H1 (cell line): Measurements from ENCODE around the gene NR3C2. TPM values are rescaled to one million over a fixed set of nuclear protein-coding genes. Genes with fewer than 3 reads are reported as not detected.

Source experiments
- CTCF ChIA-PET: fragments of 300-600 bp; sonication (Branson Sonifier 250); formaldehyde crosslinking; loops from one replicate; lab custom pipeline; 2021; ENCODE audit not compliant: partially characterized antibody; lab: Charles Lee
- POLR2A ChIA-PET: fragments of 300-600 bp; sonication (Branson Sonifier 250); formaldehyde crosslinking; loops from one replicate; lab custom pipeline; 2021; ENCODE audit warnings: inconsistent platforms; ENCODE audit not compliant: partially characterized antibody; lab: Charles Lee
- DNase-seq, 2 experiments: peaks; one replicate each; pipeline versions ENCODE4 v3.0.0 to v3.0.0-alpha.2; 2010 to 2022; ENCODE audit warnings: low spot score in 2 of 2, low read depth in 1 of 2, mixed read lengths in 1 of 2
- FAIRE-seq: peaks from 2 replicates; lab custom pipeline; 2011; peaks lifted over from hg19 to GRCh38; lab: Jason Lieb, UNC
- H2AFZ ChIP-seq: 2 replicates; pipeline ENCODE4 v1.8.1; 2012; ENCODE audit warnings: low read length, inconsistent platforms
- H2AK5ac ChIP-seq: 2 replicates; pipeline ENCODE4 v1.6.1; 2013; ENCODE audit warnings: low read depth, low read length
- H2BK120ac ChIP-seq: replicated peaks from 2 replicates; pipeline ENCODE3; 2013; ENCODE audit warnings: low read depth, low read length, inconsistent platforms
- H2BK12ac ChIP-seq: 2 replicates; pipeline ENCODE4 v1.6.1; 2013; ENCODE audit warnings: low read depth, low read length
- H2BK15ac ChIP-seq: 2 replicates; pipeline ENCODE4 v1.6.1; 2013; ENCODE audit warnings: low read length
- H2BK20ac ChIP-seq: 2 replicates; pipeline ENCODE4 v1.6.1; 2013; ENCODE audit warnings: low read length
- H2BK5ac ChIP-seq: 2 replicates; pipeline ENCODE4 v1.6.1; 2013; ENCODE audit warnings: low read depth, low read length
- H3K14ac ChIP-seq: 2 replicates; pipeline ENCODE4 v1.6.1; 2013; ENCODE audit warnings: inconsistent platforms; ENCODE audit not compliant: insufficient read length
- H3K18ac ChIP-seq: 2 replicates; pipeline ENCODE4 v1.6.1; 2013; ENCODE audit warnings: low read length; ENCODE audit errors: extremely low read depth
- H3K23ac ChIP-seq: 2 replicates; pipeline ENCODE4 v1.6.1; 2013; ENCODE audit warnings: inconsistent platforms; ENCODE audit not compliant: insufficient read length
- H3K23me2 ChIP-seq: 2 replicates; pipeline ENCODE4 v1.6.1; 2013; ENCODE audit warnings: low read depth, low read length
- H3K27ac ChIP-seq: 2 replicates; pipeline ENCODE4 v1.6.1; 2011; ENCODE audit warnings: low read depth, low read length, inconsistent platforms
- H3K27me3 ChIP-seq, 4 experiments: replicated peaks in 1 of 4; 1 replicate in 1 of 4; 2 replicates in 3 of 4; pipeline versions ENCODE4 v1.6.1 to v1.8.1; 2011 to 2013; ENCODE audit warnings: low read length in 3 of 4, mild to moderate bottlenecking in 3 of 4, inconsistent platforms in 2 of 4, mixed read lengths in 2 of 4, moderate library complexity in 1 of 4; ENCODE audit not compliant: control insufficient read depth in 3 of 4, insufficient read depth in 3 of 4; ENCODE audit errors: extremely low read depth in 1 of 4
- H3K36me3 ChIP-seq, 4 experiments: 2 replicates each; pipeline versions ENCODE4 v1.6.1 to v1.8.1; 2011 to 2013; ENCODE audit warnings: mild to moderate bottlenecking in 4 of 4, low read length in 3 of 4, moderate library complexity in 2 of 4, control low read depth in 1 of 4, inconsistent platforms in 1 of 4; ENCODE audit not compliant: insufficient read depth in 4 of 4, control insufficient read depth in 2 of 4
- H3K4ac ChIP-seq: replicated peaks from 2 replicates; pipeline ENCODE3; 2013; ENCODE audit warnings: low read length, low read depth, mixed read lengths, inconsistent platforms; ENCODE audit not compliant: insufficient read length
- H3K4me1 ChIP-seq, 4 experiments: replicated peaks in 1 of 4; 1 replicate in 1 of 4; 2 replicates in 3 of 4; pipeline versions ENCODE4 v1.6.1 to v1.8.1; 2011 to 2013; ENCODE audit warnings: low read length in 3 of 4, inconsistent platforms in 2 of 4, mixed read lengths in 1 of 4; ENCODE audit not compliant: insufficient read depth in 4 of 4, control insufficient read depth in 3 of 4
- H3K4me2 ChIP-seq, 2 experiments: 2 replicates each; pipeline versions ENCODE4 v1.6.1 to v1.8.1; 2011 to 2013; ENCODE audit warnings: low read depth in 2 of 2, low read length in 2 of 2, control low read depth in 1 of 2, inconsistent platforms in 1 of 2, mild to moderate bottlenecking in 1 of 2; ENCODE audit not compliant: insufficient read depth in 1 of 2
- H3K4me3 ChIP-seq, 4 experiments: fragments of 200-600, 300-600 bp in 1 of 4; sonication (generic), shearing (Covaris generic), sonication (Bioruptor Twin) in 1 of 4; 2 replicates each; pipeline versions ENCODE4 v1.5.1 to v1.8.1; 2011 to 2016; ENCODE audit warnings: low read length in 4 of 4, low read depth in 3 of 4, control low read depth in 2 of 4, inconsistent platforms in 2 of 4, mild to moderate bottlenecking in 2 of 4, mixed read lengths in 1 of 4, moderate library complexity in 1 of 4; ENCODE audit not compliant: insufficient read depth in 2 of 4; ENCODE audit errors: extremely low read depth in 1 of 4
- H3K56ac ChIP-seq: replicated peaks from 2 replicates; pipeline ENCODE3; 2013; ENCODE audit warnings: low read depth, mild to moderate bottlenecking, mixed read lengths, low read length, inconsistent platforms; ENCODE audit not compliant: insufficient read length
- H3K79me1 ChIP-seq: 2 replicates; pipeline ENCODE4 v1.6.1; 2013; ENCODE audit warnings: low read depth, low read length, control low read depth
- H3K79me2 ChIP-seq, 2 experiments: 2 replicates each; pipeline versions ENCODE4 v1.6.1 to v1.8.1; 2012 to 2013; ENCODE audit warnings: low read length in 2 of 2, mild to moderate bottlenecking in 2 of 2, inconsistent platforms in 1 of 2; ENCODE audit not compliant: insufficient read depth in 2 of 2, control insufficient read depth in 1 of 2
- H3K9ac ChIP-seq, 4 experiments: replicated peaks in 1 of 4; 1 replicate in 1 of 4; 2 replicates in 3 of 4; pipeline versions ENCODE4 v1.6.1 to v1.8.1; 2011 to 2013; ENCODE audit warnings: low read depth in 3 of 4, low read length in 3 of 4, control low read depth in 2 of 4, mild to moderate bottlenecking in 2 of 4, moderate library complexity in 2 of 4, inconsistent platforms in 1 of 4; ENCODE audit errors: extremely low read depth in 1 of 4
- H3K9me3 ChIP-seq, 2 experiments: 2 replicates each; pipeline versions ENCODE4 v1.6.1 to v1.8.1; 2012 to 2013; ENCODE audit warnings: mild to moderate bottlenecking in 2 of 2, moderate library complexity in 2 of 2, control low read depth in 1 of 2, inconsistent platforms in 1 of 2, low read depth in 1 of 2, low read length in 1 of 2, mixed read lengths in 1 of 2; ENCODE audit not compliant: insufficient read depth in 2 of 2
- H4K20me1 ChIP-seq, 2 experiments: replicated peaks in 1 of 2; 2 replicates each; pipeline versions ENCODE3 to v1.8.1; 2011 to 2013; ENCODE audit warnings: inconsistent platforms in 2 of 2, low read length in 2 of 2, mild to moderate bottlenecking in 1 of 2; ENCODE audit not compliant: insufficient read depth in 2 of 2, control insufficient read depth in 1 of 2
- H4K5ac ChIP-seq: 2 replicates; pipeline ENCODE4 v1.6.1; 2013; ENCODE audit warnings: low read length, low read depth, mixed read lengths, inconsistent platforms; ENCODE audit not compliant: insufficient read length
- H4K8ac ChIP-seq: 2 replicates; pipeline ENCODE4 v1.8.0; 2013; ENCODE audit warnings: mild to moderate bottlenecking, moderate library complexity, low read length, inconsistent platforms; ENCODE audit not compliant: insufficient read depth; ENCODE audit errors: extremely low read depth
- H4K91ac ChIP-seq: replicated peaks from 2 replicates; pipeline ENCODE3; 2013; ENCODE audit warnings: low read length, mixed read lengths, inconsistent platforms; ENCODE audit not compliant: insufficient read length
- BACH1 ChIP-seq: IDR thresholded peaks from 2 replicates; pipeline ENCODE4 v1.6.1; 2012; ENCODE audit warnings: low read length, improper control_type of control experiment
- BRCA1 ChIP-seq: IDR thresholded peaks from 2 replicates; pipeline ENCODE4 v1.6.1; 2012; ENCODE audit warnings: low read depth, low read length, improper control_type of control experiment
- CHD1 ChIP-seq: IDR thresholded peaks from 2 replicates; pipeline ENCODE4 v1.6.1; 2012; ENCODE audit warnings: low read depth, low read length, improper control_type of control experiment
- GTF2F1 ChIP-seq: IDR thresholded peaks from 2 replicates; pipeline ENCODE4 v1.6.1; 2012; ENCODE audit warnings: low read depth, low read length, improper control_type of control experiment, borderline replicate concordance
- KDM4A ChIP-seq: IDR thresholded peaks from one replicate; pipeline ENCODE4 v1.7.1; 2012; ENCODE audit warnings: low read depth, mild to moderate bottlenecking, moderate library complexity, low read length, inconsistent platforms; ENCODE audit not compliant: severe bottlenecking
- NRF1 ChIP-seq: IDR thresholded peaks from 2 replicates; pipeline ENCODE4 v1.6.1; 2011; ENCODE audit warnings: mild to moderate bottlenecking, low read depth, low read length, improper control_type of control experiment
- POLR2A ChIP-seq, 2 experiments: IDR thresholded peaks; 1 replicate in 1 of 2; 2 replicates in 1 of 2; pipeline ENCODE4 v1.6.1; 2011; ENCODE audit warnings: low read depth in 2 of 2, low read length in 2 of 2, mild to moderate bottlenecking in 2 of 2; ENCODE audit errors: control extremely low read depth in 1 of 2
- RBBP5 ChIP-seq: IDR thresholded peaks from 2 replicates; pipeline ENCODE4 v1.7.1; 2012; ENCODE audit warnings: low read depth, mild to moderate bottlenecking, inconsistent platforms, low read length, moderate library complexity, borderline replicate concordance
- SUZ12 ChIP-seq: fragments of 200-600 bp; sonication (generic); IDR thresholded peaks from 2 replicates; pipeline ENCODE4 v1.6.1; 2012; ENCODE audit warnings: mild to moderate bottlenecking, inconsistent platforms, low read length, moderate library complexity, mixed read lengths
- TAF1 ChIP-seq: IDR thresholded peaks from 2 replicates; pipeline ENCODE4 v1.6.1; 2011; ENCODE audit warnings: mild to moderate bottlenecking, low read depth, low read length
- WGBS, 2 experiments: shearing (Covaris generic) in 1 of 2; methylation state at CpG; one replicate each; pipeline versions ENCODE4 v1.1.6 to v1.1.7; 2013 to 2015; ENCODE audit warnings: low lambda C conversion rate in 2 of 2, mixed read lengths in 2 of 2, inconsistent platforms in 1 of 2, low coverage in 1 of 2, missing lambda C conversion rate in 1 of 2; ENCODE audit not compliant: insufficient replicate concordance in 2 of 2, insufficient coverage in 1 of 2, insufficient read length in 1 of 2; ENCODE audit errors: extremely low coverage in 1 of 2, missing lambda C conversion rate in 1 of 2; 5-methylcytosine and 5-hydroxymethylcytosine counted together
- polyA plus RNA-seq, 7 experiments: library from polyadenylated mRNA; depleted of rRNA in 3 of 7; stranded (reverse) in 5 of 7; unstranded in 2 of 7; fragments of >200 nt in 5 of 7; fragments of 200-250 nt in 2 of 7; gene quantifications; 1 replicate in 5 of 7; 2 replicates in 1 of 7; 4 replicates in 1 of 7; pipeline versions ENCODE4 v1.2.1 to v1.2.3, GENCODE V29; 2011 to 2013; ENCODE audit warnings: missing spikeins in 2 of 7, mixed read lengths in 2 of 7
- total RNA-seq: library from RNA; stranded (reverse); fragmentation: NEBNext Ultra II Directional; extraction: Animal tissue kit (Norgen Biotek cat#: 25700); gene quantifications from 2 replicates; pipeline ENCODE4 v1.2.1, GENCODE V29; 2021
- TF ChIP-seq, protein P1 (sequence below): IDR thresholded peaks from 2 replicates; pipeline ENCODE4 v1.6.1; 2011; ENCODE audit warnings: low read depth, mild to moderate bottlenecking, low read length; ENCODE audit not compliant: insufficient read depth

Gene NR3C2
- total and polyA plus RNA-seq, 2 of the 8 experiments (the other 6 are each of a cell fraction or from before 2014, with no cell fraction given), result 0.80 to 3.9 TPM

DNA sequence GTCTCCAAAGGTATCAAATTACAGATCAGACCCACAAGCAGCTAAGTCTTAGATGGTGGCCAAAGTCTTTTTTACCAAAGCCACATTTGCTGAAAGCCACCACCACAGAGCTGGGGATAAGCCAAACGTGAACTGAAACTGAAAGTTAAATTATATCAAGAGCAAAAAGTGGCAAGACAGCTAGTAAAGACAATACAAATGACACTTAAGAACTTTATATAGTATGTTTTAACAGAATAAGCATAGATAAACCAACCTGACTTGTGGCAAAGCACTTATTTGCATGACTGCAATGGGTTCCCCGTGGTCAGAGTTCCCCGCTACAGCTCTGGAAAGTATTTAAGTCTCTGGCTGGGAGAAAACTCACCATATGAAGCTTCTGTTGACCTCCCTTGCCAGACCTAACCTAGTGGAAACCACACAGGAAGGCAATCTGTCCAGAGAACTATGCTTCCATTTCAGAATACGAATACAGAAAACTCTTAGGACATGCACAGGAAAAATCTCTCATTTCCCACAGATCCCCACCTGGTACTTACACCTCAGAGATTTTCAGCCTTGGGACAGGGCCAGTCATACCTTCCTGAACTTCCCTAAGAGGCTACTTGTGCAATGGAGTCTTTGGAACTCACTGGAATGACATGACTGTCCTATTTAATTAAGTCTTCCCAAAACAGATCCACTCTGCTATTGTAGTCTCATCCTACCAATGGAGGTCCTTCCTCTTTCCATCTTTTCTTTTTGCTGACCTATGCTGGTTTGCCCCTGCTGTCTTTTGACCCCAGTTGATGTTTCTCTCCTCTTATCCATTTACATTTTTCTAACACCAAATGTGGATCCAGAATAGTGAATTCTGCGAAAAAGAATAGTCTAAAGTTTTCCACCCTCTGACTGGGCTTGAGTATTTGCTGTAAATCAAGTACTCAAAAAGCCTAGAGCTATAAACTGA lies 225.1 kb downstream of the NR3C2 start:
- H3K27ac ChIP-seq, result no peak overlapping the region
- no peak overlapping the region for H2BK15ac ChIP-seq
- 93% methylated on average over 5 of the region's 5 CpGs; no CpG with 5 or more reads in 1 of the 2 experiments for WGBS, 2 experiments
- no peak overlapping the region for H3K18ac ChIP-seq
- no peaks in the 10 kb centered on the region for H4K20me1 ChIP-seq
- DNase-seq (no peak), FAIRE-seq (no peak)
- H3K23me2 ChIP-seq, result no peaks in the 10 kb centered on the region
- no peak overlapping the region for H2BK5ac ChIP-seq
- H3K9ac ChIP-seq, result no peak overlapping the region
- no peaks in the 10 kb centered on the region for H3K4me1 ChIP-seq
- POLR2A ChIA-PET, result no interaction called here
- H3K4ac ChIP-seq, result no peak overlapping the region
- no peak overlapping the region for H3K4me3 ChIP-seq
- no peak overlapping the region for H2BK12ac ChIP-seq
- H3K79me1 ChIP-seq, result no peaks in the 10 kb centered on the region
- no peaks in the 10 kb centered on the region for H3K9me3 ChIP-seq
- H3K79me2 ChIP-seq, result no peaks in the 10 kb centered on the region
- H3K23ac ChIP-seq, result no peak overlapping the region
- no peak overlapping the region for H4K8ac ChIP-seq
- no peak overlapping the region for H2AFZ ChIP-seq
- CTCF ChIA-PET, result interaction anchor here (0.8 kb wide), 1 partner anchor 394 kb away, joined by 3 read pairs; no protein-coding TSS in a partner anchor
- no peaks in the 10 kb centered on the region for H3K36me3 ChIP-seq
- H2BK20ac ChIP-seq, result no peak overlapping the region
- H3K4me2 ChIP-seq, result no peak overlapping the region
- no peak overlapping the region for H3K56ac ChIP-seq
- no peak overlapping the region for H2AK5ac ChIP-seq
- no peak overlapping the region for H4K91ac ChIP-seq
- no peak overlapping the region for H3K14ac ChIP-seq
- H2BK120ac ChIP-seq, result no peak overlapping the region
- H3K27me3 ChIP-seq, result no peaks in the 10 kb centered on the region
- H4K5ac ChIP-seq, result no peak overlapping the region
- no peak for TF ChIP-seq RBBP5
- TF ChIP-seq SUZ12, result no peak
- TF ChIP-seq POLR2A (IDR thresholded peaks at IDR 0.05; ENCODE audit: control extremely low read depth in 1 of 2, low read depth in 2 of 2, low read length in 2 of 2), result no peak
- no peak for TF ChIP-seq GTF2F1
- TF ChIP-seq, protein P1, sequence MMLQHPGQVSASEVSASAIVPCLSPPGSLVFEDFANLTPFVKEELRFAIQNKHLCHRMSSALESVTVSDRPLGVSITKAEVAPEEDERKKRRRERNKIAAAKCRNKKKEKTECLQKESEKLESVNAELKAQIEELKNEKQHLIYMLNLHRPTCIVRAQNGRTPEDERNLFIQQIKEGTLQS, result no peak
- TF ChIP-seq BRCA1, result no peak
- TF ChIP-seq BACH1, result no peak
- TF ChIP-seq NRF1, result no peak
- no peak for TF ChIP-seq KDM4A
- no peak for TF ChIP-seq TAF1
- no peak for TF ChIP-seq CHD1
